ENCODE results near the gene PLCB3. TPM values are rescaled to one million over a fixed set of nuclear protein-coding genes. Genes with fewer than 3 reads are reported as not detected.

Gene PLCB3
- total and polyA plus RNA-seq, 2 of the 13 experiments (the other 11 are each of a cell fraction or from before 2014, with no cell fraction given) = 7.5 to 13.8 TPM

- no peak for TF ChIP-seq ZNF512B (CRISPR knock-in tag; IDR thresholded peaks at IDR 0.05; ENCODE audit: borderline replicate concordance)
- no peak; the same call in 1 of the 2 replicates for TF ChIP-seq ZNF224 (CRISPR knock-in tag; IDR thresholded peaks at IDR 0.05)
- no peak for TF ChIP-seq HHEX (CRISPR knock-in tag; IDR thresholded peaks at IDR 0.05)
- no peak for TF ChIP-seq NFKB2 (CRISPR knock-in tag; IDR thresholded peaks at IDR 0.05; ENCODE audit: borderline replicate concordance)
- TF ChIP-seq ZNF883 (CRISPR knock-in tag; IDR thresholded peaks at IDR 0.05; ENCODE audit: not compliant biosample characterization) = peak; percentile 59
- TF ChIP-seq PBX2 (CRISPR knock-in tag; IDR thresholded peaks at IDR 0.05) = no peak
- 0 out of 2 replicates have a peak, but pooled peaks have one; percentile 1 for TF ChIP-seq ZNF329 (CRISPR knock-in tag; IDR thresholded peaks at IDR 0.05; ENCODE audit: low read depth)
- no peak for TF ChIP-seq ZSCAN30 (CRISPR knock-in tag; IDR thresholded peaks at IDR 0.05)
- peak; percentile 38; the same call in 1 of the 2 replicates for TF ChIP-seq HNF1A (IDR thresholded peaks at IDR 0.05; ENCODE audit: low read depth)
- no peak; the same call in 1 of the 2 replicates for TF ChIP-seq HNF1A (CRISPR knock-in tag; IDR thresholded peaks at IDR 0.05; ENCODE audit: borderline replicate concordance)
- TF ChIP-seq ZNF605 (CRISPR knock-in tag; IDR thresholded peaks at IDR 0.05) = no peak
- no peak; the same call in 1 of the 2 replicates for TF ChIP-seq BATF2 (CRISPR knock-in tag; IDR thresholded peaks at IDR 0.05)
- no peak; the same call in 1 of the 2 replicates for TF ChIP-seq ZBTB34 (CRISPR knock-in tag; IDR thresholded peaks at IDR 0.05)
- TF ChIP-seq CEBPZ (IDR thresholded peaks at IDR 0.05; ENCODE audit: low read length) = no peak
- TF ChIP-seq ISL2 (CRISPR knock-in tag; IDR thresholded peaks at IDR 0.05) = peak; percentile 29
These were observed 18.4 kb downstream of the PLCB3 start (continued) for GRCh38 chr11:64269540-64270220.
